ENCODE data around the gene RAD23A.
A peak's percentile ranks its signal among the peaks of the same experiment; 100 is the strongest.

RAD23A gene

GRCh38 chr19:12945479-12946091 is at the start of gene RAD23A:
Gene RAD23A (plus strand): TSS chr19:12945862. CDS start chr19:12945949, 87 bp downstream.
- H3K27me3 Mint-ChIP-seq (ENCODE audit: low read depth): peaks cover 4% of the 10 kb centered on the region
- H3K9me3 Mint-ChIP-seq: no peaks in the 10 kb centered on the region
- no peak for TF ChIP-seq CTCF (IDR thresholded peaks at IDR 0.05; ENCODE audit: unreplicated experiment in 3 of 3)
- H3K4me3 Mint-ChIP-seq: peak within 1 kb of the TSS; percentile 93 to 95 (median 95)
- peaks cover 66% of the 10 kb centered on the region for H3K36me3 Mint-ChIP-seq (ENCODE audit: low read depth)
- peak within 1 kb of the TSS; percentile 82 to 97 (median 94) for H3K27ac Mint-ChIP-seq
- peaks cover 17% of the 10 kb centered on the region for H3K4me1 Mint-ChIP-seq

- Mint-ChIP-seq H3K4me3 (no peak overlapping the region), H3K36me3 (ENCODE audit: low read depth) (peaks cover 8% of the 10 kb centered on the region), H3K27me3 (ENCODE audit: low read depth) (peaks cover 3% of the 10 kb centered on the region), H3K9me3 (no peaks in the 10 kb centered on the region), H3K4me1 (no peaks in the 10 kb centered on the region), H3K27ac (no peak overlapping the region)
- TF ChIP-seq CTCF (IDR thresholded peaks at IDR 0.05; ENCODE audit: unreplicated experiment in 3 of 3): no peak
Measured at GRCh38 chr19:12896460-12896859, 49.2 kb upstream of the RAD23A start.

- no peak overlapping the region for H3K27ac Mint-ChIP-seq
- H3K4me1 Mint-ChIP-seq: no peaks in the 10 kb centered on the region
- no peaks in the 10 kb centered on the region for H3K27me3 Mint-ChIP-seq (ENCODE audit: low read depth)
- no peak overlapping the region for H3K4me3 Mint-ChIP-seq
- no peak for TF ChIP-seq CTCF (IDR thresholded peaks at IDR 0.05; ENCODE audit: unreplicated experiment in 3 of 3)
- no peaks in the 10 kb centered on the region for H3K9me3 Mint-ChIP-seq
- peaks cover 2% of the 10 kb centered on the region for H3K36me3 Mint-ChIP-seq (ENCODE audit: low read depth)
Measured at GRCh38 chr19:12899891-12900518, 45.7 kb upstream of the RAD23A start.

- no peak overlapping the region for H3K27ac Mint-ChIP-seq
Measured at GRCh38 chr19:12907166-12907565, 38.5 kb upstream of the RAD23A start.

GRCh38 chr19:12912571-12912970 is 33.1 kb upstream of the RAD23A start:
- Mint-ChIP-seq H3K4me3 (peak overlapping the region; percentile 14 to 76 (median 42)), H3K27me3 (ENCODE audit: low read depth) (no peaks in the 10 kb centered on the region), H3K27ac (peak overlapping the region; percentile 77 to 99 (median 97)), H3K9me3 (no peaks in the 10 kb centered on the region), H3K36me3 (ENCODE audit: low read depth) (no peaks in the 10 kb centered on the region), H3K4me1 (peaks cover 28% of the 10 kb centered on the region)
- TF ChIP-seq CTCF (IDR thresholded peaks at IDR 0.05; ENCODE audit: unreplicated experiment in 3 of 3): no peak

More at GRCh38 chr19:12907166-12907565, 38.5 kb upstream of the RAD23A start:
- H3K4me1 Mint-ChIP-seq: peaks cover 7% of the 10 kb centered on the region
- H3K36me3 Mint-ChIP-seq (ENCODE audit: low read depth): no peaks in the 10 kb centered on the region
- no peaks in the 10 kb centered on the region for H3K27me3 Mint-ChIP-seq (ENCODE audit: low read depth)
- TF ChIP-seq CTCF (IDR thresholded peaks at IDR 0.05; ENCODE audit: unreplicated experiment in 3 of 3): no peak
- no peak overlapping the region for H3K4me3 Mint-ChIP-seq
- H3K9me3 Mint-ChIP-seq: no peaks in the 10 kb centered on the region

Measured in nephron (organoid).